Activated CD4-positive, alpha-beta T cell treated with anti-CD3 and anti-CD28 coated beads, Interleukin-2, amount 10 ng/mL, durations not matched to agents 24 days and 14 days (primary cell): ENCODE measurements around the gene C10orf90. TPM values are rescaled to one million over a fixed set of nuclear protein-coding genes. Genes with fewer than 3 reads are reported as not detected.

Source experiments
- DNase-seq: peaks from one replicate; pipeline ENCODE4 v3.0.0; 2022
- H3K27ac Mint-ChIP-seq: one replicate; pipeline ENCODE4 v1.8.0; 2022; ENCODE audit warnings: mild to moderate bottlenecking, mixed read lengths
- H3K27me3 Mint-ChIP-seq: one replicate; pipeline ENCODE4 v1.8.0; 2022; ENCODE audit warnings: mixed read lengths
- H3K36me3 Mint-ChIP-seq: one replicate; pipeline ENCODE4 v1.8.0; 2022; ENCODE audit warnings: low read depth, mild to moderate bottlenecking, mixed read lengths
- H3K4me1 Mint-ChIP-seq: one replicate; pipeline ENCODE4 v1.8.0; 2021; ENCODE audit warnings: mixed read lengths
- H3K4me3 Mint-ChIP-seq: one replicate; pipeline ENCODE4 v1.8.0; 2022; ENCODE audit warnings: mild to moderate bottlenecking, moderate library complexity, mixed read lengths
- H3K9me3 Mint-ChIP-seq: one replicate; pipeline ENCODE4 v1.8.0; 2021; ENCODE audit warnings: mixed read lengths
- intact Hi-C: fragments of 100-400 bp; cut with micrococcal nuclease; formaldehyde crosslinking; loops from one replicate; pipeline ENCODE4 v1.15.1; 2023
- total RNA-seq: library from RNA; stranded (reverse); gene quantifications from 2 replicates; pipeline ENCODE4 v1.2.3, GENCODE V29; 2022

Gene C10orf90
- total RNA-seq, 1 donor from 2014 or later: not detected

GRCh38 chr10:126576336-126576735 is 94.2 kb downstream of the C10orf90 start:
- DNase-seq: no peak
- H3K27me3 Mint-ChIP-seq: no peaks in the 10 kb centered on the region
- H3K36me3 Mint-ChIP-seq: no peaks in the 10 kb centered on the region
- no peak overlapping the region for H3K27ac Mint-ChIP-seq
- intact Hi-C loops: no loop called here
- no peaks in the 10 kb centered on the region for H3K9me3 Mint-ChIP-seq
- no peaks in the 10 kb centered on the region for H3K4me1 Mint-ChIP-seq
- no peak overlapping the region for H3K4me3 Mint-ChIP-seq

- H3K9me3 Mint-ChIP-seq: no peaks in the 10 kb centered on the region
- H3K4me1 Mint-ChIP-seq: no peaks in the 10 kb centered on the region
- intact Hi-C loops: no loop called here
- no peak overlapping the region for H3K27ac Mint-ChIP-seq
- H3K27me3 Mint-ChIP-seq: no peaks in the 10 kb centered on the region
- no peak for DNase-seq
- no peaks in the 10 kb centered on the region for H3K36me3 Mint-ChIP-seq
- H3K4me3 Mint-ChIP-seq: no peak overlapping the region
Observed at GRCh38 chr10:126570621-126571602, 99.6 kb downstream of the C10orf90 start.

DNA sequence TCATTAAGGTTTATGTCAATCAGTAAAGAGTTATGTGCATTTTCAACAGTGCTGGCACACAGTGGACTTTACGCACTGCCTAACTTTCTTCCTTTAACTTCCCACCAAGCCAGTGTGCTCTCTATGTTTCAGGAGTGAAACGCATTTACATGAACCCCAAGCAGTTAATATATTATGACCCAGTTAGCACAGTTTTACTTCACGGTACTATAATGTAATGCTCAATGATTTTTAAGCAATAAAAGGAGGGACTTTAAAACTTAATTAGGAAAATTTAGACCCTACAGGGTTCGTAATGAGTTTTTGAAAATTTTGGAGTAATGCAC is 100.3 kb downstream of the C10orf90 start:
- H3K9me3 Mint-ChIP-seq: no peaks in the 10 kb centered on the region
- H3K4me1 Mint-ChIP-seq: no peaks in the 10 kb centered on the region
- no peak overlapping the region for H3K4me3 Mint-ChIP-seq
- no peaks in the 10 kb centered on the region for H3K36me3 Mint-ChIP-seq
- no peak for DNase-seq
- intact Hi-C loops: no loop called here
- no peaks in the 10 kb centered on the region for H3K27me3 Mint-ChIP-seq
- H3K27ac Mint-ChIP-seq: no peak overlapping the region

DNA sequence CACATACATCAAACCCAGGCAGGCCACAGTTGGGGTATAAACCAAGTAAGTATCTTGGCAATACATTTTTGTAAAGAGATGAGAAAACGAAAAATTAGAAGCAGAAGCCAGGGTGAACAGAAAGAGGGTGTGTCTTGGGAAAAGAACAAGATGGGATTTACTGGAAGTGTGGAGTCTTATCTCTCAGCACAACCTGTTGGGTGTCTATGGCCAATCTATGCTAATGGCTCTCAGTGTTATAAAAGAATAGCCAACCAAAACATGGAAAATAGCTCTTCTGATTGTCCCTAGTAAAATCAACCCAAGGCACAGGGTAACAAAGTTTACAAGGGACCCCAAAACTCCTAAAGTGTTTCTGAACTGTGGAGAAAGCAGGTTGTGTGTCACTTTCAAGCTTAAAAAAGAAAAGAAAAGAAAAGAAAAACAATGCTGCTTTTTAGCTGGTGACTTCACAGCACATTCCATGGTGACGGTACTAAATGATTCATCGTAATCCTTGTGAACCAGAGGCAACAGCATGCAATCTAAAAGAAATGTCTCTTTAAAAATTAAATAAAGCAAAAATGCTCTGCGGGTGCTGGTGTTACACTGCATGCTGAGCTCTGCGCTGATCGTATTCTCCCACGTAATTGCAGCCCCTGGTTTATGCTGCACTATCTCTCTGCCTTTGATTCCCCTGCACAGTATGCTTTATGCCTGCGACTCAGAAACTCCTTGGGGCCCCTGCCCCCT is 100.8 kb downstream of the C10orf90 start:
- Mint-ChIP-seq H3K36me3 (no peaks in the 10 kb centered on the region), H3K27me3 (no peaks in the 10 kb centered on the region), H3K4me1 (no peaks in the 10 kb centered on the region), H3K9me3 (no peaks in the 10 kb centered on the region), H3K27ac (no peak overlapping the region), H3K4me3 (no peak overlapping the region)
- intact Hi-C loops: no loop called here
- DNase-seq: no peak

- Mint-ChIP-seq H3K27ac (no peak overlapping the region), H3K9me3 (no peaks in the 10 kb centered on the region), H3K4me1 (no peaks in the 10 kb centered on the region), H3K27me3 (no peaks in the 10 kb centered on the region), H3K4me3 (no peak overlapping the region), H3K36me3 (no peaks in the 10 kb centered on the region)
- no peak for DNase-seq
- intact Hi-C loops: no loop called here
Observed at GRCh38 chr10:126568809-126569385, 101.6 kb downstream of the C10orf90 start.

DNA sequence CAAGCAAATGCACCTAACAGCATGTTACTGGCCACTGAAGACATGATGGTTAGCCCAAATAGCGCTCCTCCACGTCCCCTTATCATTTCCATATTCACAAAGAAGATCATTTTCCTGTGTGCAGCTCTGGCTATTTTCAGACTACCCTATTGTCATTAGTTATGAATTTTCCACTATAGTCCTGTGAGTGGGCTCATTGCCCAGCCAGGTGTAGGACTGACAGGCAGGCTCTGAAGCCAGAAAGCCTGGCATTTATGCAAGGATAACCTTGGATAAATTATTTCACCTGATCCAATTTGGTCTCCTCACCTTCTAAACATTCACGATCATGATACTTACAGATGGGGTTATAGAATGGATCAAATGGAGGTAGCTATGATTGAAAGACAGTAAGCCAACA is 104.6 kb downstream of the C10orf90 start:
- Mint-ChIP-seq H3K4me1 (no peaks in the 10 kb centered on the region), H3K27me3 (no peaks in the 10 kb centered on the region), H3K27ac (no peak overlapping the region), H3K4me3 (no peak overlapping the region), H3K36me3 (no peaks in the 10 kb centered on the region), H3K9me3 (no peaks in the 10 kb centered on the region)
- intact Hi-C loops: no loop called here
- DNase-seq: no peak

DNA sequence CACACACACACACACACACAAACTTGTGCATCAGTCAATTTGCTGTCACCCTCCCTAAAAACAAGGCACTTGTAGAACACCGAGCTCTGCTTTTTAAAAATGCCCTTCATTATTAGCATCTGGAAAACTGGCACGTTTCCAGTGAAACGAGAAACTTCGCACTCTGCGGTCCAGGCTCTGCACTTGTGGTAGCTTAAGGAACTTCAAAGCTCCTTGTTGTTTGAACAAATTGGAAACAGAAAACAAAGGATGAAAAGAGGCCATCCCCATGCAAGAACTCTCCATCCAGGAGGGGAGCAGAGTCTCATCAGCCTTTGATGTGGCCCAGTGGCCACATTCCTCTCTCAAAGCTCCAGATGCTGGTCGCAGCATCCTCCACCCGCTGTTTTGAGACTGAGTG is 105.1 kb downstream of the C10orf90 start:
- no peak overlapping the region for H3K27ac Mint-ChIP-seq

DNA sequence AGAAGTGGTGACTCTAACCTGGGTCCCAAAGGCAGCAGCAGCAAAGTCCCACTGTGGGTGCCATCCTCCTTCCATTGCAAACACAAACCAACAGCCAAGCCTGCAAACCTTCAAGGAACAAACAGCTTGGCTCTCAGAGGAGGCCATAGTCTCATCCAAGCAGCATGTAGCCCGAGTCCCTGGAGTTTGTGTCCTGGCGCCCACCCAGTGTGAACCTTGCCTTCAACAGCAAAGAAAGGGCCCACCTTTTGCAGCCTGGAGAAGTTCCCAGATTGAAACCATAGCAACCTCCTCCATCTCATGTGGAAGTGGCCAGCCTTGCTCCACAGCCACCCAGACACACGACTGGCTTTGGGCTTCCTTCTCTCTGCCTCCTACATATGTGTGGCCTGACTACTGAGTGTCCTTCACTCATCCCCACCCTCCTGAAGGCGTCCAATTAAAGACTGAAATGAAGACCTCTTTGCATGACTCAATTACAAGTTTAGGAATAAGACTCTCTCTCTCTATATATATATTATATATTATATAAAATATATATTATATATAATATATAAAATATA is 106.1 kb downstream of the C10orf90 start:
- H3K4me3 Mint-ChIP-seq: no peak overlapping the region
- no peak overlapping the region for H3K27ac Mint-ChIP-seq
- intact Hi-C loops: no loop called here
- DNase-seq: no peak
- no peaks in the 10 kb centered on the region for H3K9me3 Mint-ChIP-seq
- no peaks in the 10 kb centered on the region for H3K36me3 Mint-ChIP-seq
- no peaks in the 10 kb centered on the region for H3K4me1 Mint-ChIP-seq
- no peaks in the 10 kb centered on the region for H3K27me3 Mint-ChIP-seq

More for the DNA sequence above, 105.1 kb downstream of the C10orf90 start:
- no peaks in the 10 kb centered on the region for H3K9me3 Mint-ChIP-seq
- no peak overlapping the region for H3K4me3 Mint-ChIP-seq
- no peak for DNase-seq
- no peaks in the 10 kb centered on the region for H3K36me3 Mint-ChIP-seq
- intact Hi-C loops: no loop called here
- H3K27me3 Mint-ChIP-seq: no peaks in the 10 kb centered on the region
- H3K4me1 Mint-ChIP-seq: no peaks in the 10 kb centered on the region

DNA sequence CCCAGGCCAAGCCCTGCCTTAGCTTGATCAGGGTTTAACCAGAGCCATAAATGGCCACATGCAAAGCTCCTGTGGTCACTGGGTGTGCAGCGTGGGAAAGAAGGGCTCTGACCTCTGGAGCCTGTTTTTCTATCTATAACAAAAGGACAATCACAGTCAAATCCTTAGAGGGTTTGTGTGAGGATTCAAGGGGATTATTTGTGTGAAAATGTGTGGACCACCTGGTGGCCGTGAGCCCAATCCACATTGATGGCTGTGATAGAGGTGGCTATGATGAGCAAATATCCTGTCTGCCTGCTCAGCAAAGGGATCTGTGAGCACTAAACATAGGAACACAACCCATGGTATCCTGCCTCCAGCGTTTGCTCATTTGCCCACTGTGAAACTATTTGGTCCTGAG is 107.1 kb downstream of the C10orf90 start:
- no peaks in the 10 kb centered on the region for H3K36me3 Mint-ChIP-seq
- no peaks in the 10 kb centered on the region for H3K9me3 Mint-ChIP-seq

DNA sequence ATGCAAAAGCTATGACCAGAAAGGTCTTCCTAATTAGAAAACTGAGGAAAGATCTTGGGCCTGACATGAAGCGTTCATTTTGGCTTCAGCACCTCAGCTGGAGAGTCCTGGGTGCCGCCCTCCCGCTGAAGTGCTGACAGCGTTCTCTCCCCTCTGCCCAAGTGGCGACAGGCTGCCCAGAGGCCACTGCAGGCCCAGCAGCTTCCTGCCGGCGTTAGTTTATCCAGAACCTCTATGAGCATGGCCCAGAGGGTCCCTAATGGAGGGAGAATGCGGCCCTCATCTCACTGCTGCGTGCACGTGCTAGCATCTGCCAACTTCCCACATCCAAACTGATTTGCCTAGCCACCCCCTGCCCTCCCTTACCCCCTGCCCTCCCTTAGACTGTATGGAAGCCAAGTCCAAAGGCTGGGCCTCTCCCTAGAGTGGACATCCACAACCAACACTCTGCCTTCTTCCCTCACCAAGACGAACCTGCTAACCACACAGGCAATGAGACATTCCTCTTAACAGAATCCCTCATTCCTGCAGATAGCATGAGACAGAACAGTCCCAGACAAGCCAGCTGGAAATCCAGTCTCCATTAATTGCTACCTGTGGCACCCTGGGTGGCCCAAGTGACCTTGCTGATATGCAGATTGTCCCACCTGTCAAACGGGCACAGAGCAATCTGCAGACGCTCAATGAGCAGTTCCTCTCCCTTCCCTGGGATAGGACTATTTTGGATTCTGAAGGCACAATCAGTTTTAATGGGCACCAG is 108.4 kb downstream of the C10orf90 start:
- H3K27me3 Mint-ChIP-seq: no peaks in the 10 kb centered on the region
- no peak for DNase-seq
- intact Hi-C loops: no loop called here
- H3K36me3 Mint-ChIP-seq: no peaks in the 10 kb centered on the region
- H3K4me1 Mint-ChIP-seq: no peaks in the 10 kb centered on the region
- no peak overlapping the region for H3K4me3 Mint-ChIP-seq
- H3K9me3 Mint-ChIP-seq: no peaks in the 10 kb centered on the region
- H3K27ac Mint-ChIP-seq: no peak overlapping the region

More for the DNA sequence above, 107.1 kb downstream of the C10orf90 start:
- intact Hi-C loops: no loop called here
- Mint-ChIP-seq H3K4me3 (no peak overlapping the region), H3K27me3 (no peaks in the 10 kb centered on the region), H3K27ac (no peak overlapping the region), H3K4me1 (no peaks in the 10 kb centered on the region)
- no peak for DNase-seq

DNA sequence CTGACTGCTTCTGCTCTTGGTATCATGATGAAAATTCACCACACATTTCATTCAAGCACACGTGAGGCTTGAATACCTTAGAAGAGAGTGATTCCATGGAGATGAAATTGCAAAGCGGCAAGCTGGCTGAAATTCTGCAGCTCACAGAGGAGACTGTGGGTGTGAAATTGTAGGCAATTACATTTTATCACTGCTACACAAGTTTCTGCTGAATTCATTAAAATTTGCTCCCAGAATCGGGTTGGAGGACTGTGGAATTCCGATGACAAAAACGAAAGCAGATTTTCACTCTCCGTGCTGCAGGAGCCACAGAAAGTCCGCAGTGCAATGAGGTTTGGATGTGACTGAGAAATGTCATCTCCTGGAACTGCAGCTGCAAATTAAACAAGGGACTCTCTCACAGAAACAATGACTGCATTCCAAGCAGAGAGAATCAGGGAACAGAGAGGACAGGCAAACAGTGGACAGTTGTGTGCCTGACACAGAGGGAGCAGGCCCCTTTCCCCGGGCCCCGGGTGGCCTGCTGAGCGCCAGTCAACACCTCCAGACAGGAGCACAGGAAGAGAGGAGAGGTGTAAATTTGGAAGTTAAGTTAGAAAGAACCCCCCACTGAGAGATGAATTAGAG is 109.1 kb downstream of the C10orf90 start:
- H3K4me3 Mint-ChIP-seq: no peak overlapping the region
- H3K9me3 Mint-ChIP-seq: no peaks in the 10 kb centered on the region
- H3K27me3 Mint-ChIP-seq: no peaks in the 10 kb centered on the region
- no peaks in the 10 kb centered on the region for H3K4me1 Mint-ChIP-seq
- H3K27ac Mint-ChIP-seq: no peak overlapping the region
- DNase-seq: no peak
- intact Hi-C loops: no loop called here
- H3K36me3 Mint-ChIP-seq: no peaks in the 10 kb centered on the region

- Mint-ChIP-seq H3K27ac (no peak overlapping the region), H3K4me1 (no peaks in the 10 kb centered on the region), H3K4me3 (no peak overlapping the region), H3K27me3 (no peaks in the 10 kb centered on the region), H3K9me3 (no peaks in the 10 kb centered on the region), H3K36me3 (no peaks in the 10 kb centered on the region)
- intact Hi-C loops: no loop called here
- DNase-seq: no peak
Observed at GRCh38 chr10:126558881-126559280, 111.6 kb downstream of the C10orf90 start.

GRCh38 chr10:126551202-126551601 is 119.3 kb downstream of the C10orf90 start:
- no peak for DNase-seq
- H3K4me3 Mint-ChIP-seq: no peak overlapping the region

More at GRCh38 chr10:126551202-126551601, 119.3 kb downstream of the C10orf90 start:
- H3K4me1 Mint-ChIP-seq: no peaks in the 10 kb centered on the region
- no peaks in the 10 kb centered on the region for H3K27me3 Mint-ChIP-seq
- H3K9me3 Mint-ChIP-seq: no peaks in the 10 kb centered on the region
- no peak overlapping the region for H3K27ac Mint-ChIP-seq
- H3K36me3 Mint-ChIP-seq: no peaks in the 10 kb centered on the region
- intact Hi-C loops: no loop called here
